ENCODE results near the gene TEC. TPM values are rescaled to one million over a fixed set of nuclear protein-coding genes. Genes with fewer than 3 reads are reported as not detected.

TEC gene
- total and polyA plus RNA-seq, 9 donors = 0.43 to 4.0 (median 1.4) TPM

- Histone ChIP-seq H3K27ac (no peak overlapping the region), H3K27me3 (no peaks in the 10 kb centered on the region), H3K4me3 (no peak overlapping the region), H3K9me3 (peaks cover 0 to 5% of the 10 kb centered on the region in 2 donors), H3K36me3 (no peaks in the 10 kb centered on the region), H3K4me1 (ENCODE audit: insufficient read depth) (no peaks in the 10 kb centered on the region)
- TF ChIP-seq EP300 (IDR thresholded peaks at IDR 0.05) (no peak), POLR2A (IDR thresholded peaks at IDR 0.05) (no peak), CTCF (IDR thresholded peaks at IDR 0.05) (no peak)
- no peak for DNase-seq
- intact Hi-C loops (cut with DNase I) = no loop called here
- WGBS, 3 donors = 92 to 99% (median 96%) methylated on average over 5 of the region's 5 CpGs
These were observed 117.4 kb downstream of the TEC start for GRCh38 chr4:48152259-48152658.

GRCh38 chr4:48149827-48150370, 119.7 kb downstream of the TEC start:
- TF ChIP-seq EP300 (IDR thresholded peaks at IDR 0.05) (no peak), CTCF (IDR thresholded peaks at IDR 0.05) (no peak), POLR2A (IDR thresholded peaks at IDR 0.05) (no peak)
- DNase-seq = no peak
- H3K27me3 ChIP-seq = no peaks in the 10 kb centered on the region
- H3K4me1 ChIP-seq (ENCODE audit: insufficient read depth) = no peaks in the 10 kb centered on the region
- no peak overlapping the region for H3K27ac ChIP-seq
- WGBS, 3 donors = 77 to 87% (median 81%) methylated on average over 3 of the region's 3 CpGs
- intact Hi-C loops (cut with DNase I) = no loop called here
- H3K9me3 ChIP-seq = no peaks in the 10 kb centered on the region
- H3K36me3 ChIP-seq = no peaks in the 10 kb centered on the region
- no peak overlapping the region for H3K4me3 ChIP-seq

GRCh38 chr4:48147621-48148020, 122.0 kb downstream of the TEC start:
- TF ChIP-seq CTCF (IDR thresholded peaks at IDR 0.05) (no peak), POLR2A (IDR thresholded peaks at IDR 0.05) (no peak), EP300 (IDR thresholded peaks at IDR 0.05) (no peak)
- intact Hi-C loops (cut with DNase I) = no loop called here
- 91 to 100% (median 92%) methylated on average over 1 of the region's 1 CpG for WGBS, 3 donors
- no peaks in the 10 kb centered on the region for H3K36me3 ChIP-seq
- no peak overlapping the region for H3K27ac ChIP-seq
- no peaks in the 10 kb centered on the region for H3K4me1 ChIP-seq (ENCODE audit: insufficient read depth)
- DNase-seq = no peak
- no peak overlapping the region for H3K4me3 ChIP-seq
- no peaks in the 10 kb centered on the region for H3K9me3 ChIP-seq
- no peaks in the 10 kb centered on the region for H3K27me3 ChIP-seq

- WGBS, 3 donors = 45 to 51% (median 49%) methylated on average over 2 of the region's 2 CpGs
- TF ChIP-seq CTCF (IDR thresholded peaks at IDR 0.05) = no peak
- TF ChIP-seq POLR2A (IDR thresholded peaks at IDR 0.05) = no peak
- TF ChIP-seq EP300 (IDR thresholded peaks at IDR 0.05) = no peak
- intact Hi-C loops (cut with DNase I) = no loop called here
- no peak for DNase-seq
- no peaks in the 10 kb centered on the region for H3K36me3 ChIP-seq
- H3K9me3 ChIP-seq = no peaks in the 10 kb centered on the region
- no peak overlapping the region for H3K4me3 ChIP-seq
- no peaks in the 10 kb centered on the region for H3K27me3 ChIP-seq
- no peaks in the 10 kb centered on the region for H3K4me1 ChIP-seq (ENCODE audit: insufficient read depth)
- no peak overlapping the region for H3K27ac ChIP-seq
These were observed 128.6 kb downstream of the TEC start for GRCh38 chr4:48141048-48141447.
